Keratinocyte (primary cell): ENCODE measurements around the gene DENND1A. TPM values are rescaled to one million over a fixed set of nuclear protein-coding genes. Genes with fewer than 3 reads are reported as not detected.

ENCODE experiments used
- DNase-seq: peaks from one replicate; pipeline ENCODE4 v3.0.0-alpha.2; 2011; ENCODE audit warnings: low read depth, missing footprints, low spot score
- FAIRE-seq: peaks from 2 replicates; lab custom pipeline; 2011; peaks lifted over from hg19 to GRCh38; lab: Jason Lieb, UNC
- H2AFZ ChIP-seq: 2 replicates; pipeline ENCODE4 v1.6.0; 2012; ENCODE audit warnings: low read length, control low read depth, inconsistent platforms; ENCODE audit not compliant: control insufficient read depth
- H3K27ac ChIP-seq: 2 replicates; pipeline ENCODE4 v1.5.1; 2011; ENCODE audit warnings: low read length; ENCODE audit not compliant: control insufficient read depth, insufficient read depth
- H3K27me3 ChIP-seq: 3 replicates; pipeline ENCODE4 v1.6.0; 2011; ENCODE audit warnings: low read length; ENCODE audit not compliant: control insufficient read depth, insufficient read depth; ENCODE audit errors: extremely low read depth
- H3K36me3 ChIP-seq, 2 experiments: 2 replicates in 1 of 2; 3 replicates in 1 of 2; pipeline ENCODE4 v1.5.1; 2011; ENCODE audit warnings: low read length in 2 of 2, mild to moderate bottlenecking in 1 of 2; ENCODE audit not compliant: control insufficient read depth in 2 of 2, insufficient read depth in 2 of 2; ENCODE audit errors: extremely low read depth in 1 of 2
- H3K4me1 ChIP-seq: 3 replicates; pipeline ENCODE4 v1.5.1; 2011; ENCODE audit warnings: low read length; ENCODE audit not compliant: control insufficient read depth, insufficient read depth; ENCODE audit errors: extremely low read depth
- H3K4me2 ChIP-seq: 3 replicates; pipeline ENCODE4 v1.6.0; 2011; ENCODE audit warnings: low read depth, low read length; ENCODE audit not compliant: control insufficient read depth, insufficient read depth; ENCODE audit errors: extremely low read depth
- H3K4me3 ChIP-seq, 3 experiments: fragments of 200-600 bp in 1 of 3; sonication (generic) in 1 of 3; 2 replicates in 2 of 3; 3 replicates in 1 of 3; pipeline ENCODE4 v1.5.1; 2011 to 2016; ENCODE audit warnings: low read length in 3 of 3, mild to moderate bottlenecking in 3 of 3, control low read depth in 2 of 3, inconsistent platforms in 1 of 3, low read depth in 1 of 3, mixed read lengths in 1 of 3, mixed run types in 1 of 3, moderate library complexity in 1 of 3; ENCODE audit not compliant: control insufficient read depth in 2 of 3, insufficient read depth in 2 of 3; ENCODE audit errors: extremely low read depth in 1 of 3
- H3K79me2 ChIP-seq: 2 replicates; pipeline ENCODE4 v1.6.0; 2012; ENCODE audit warnings: low read length; ENCODE audit not compliant: control insufficient read depth, insufficient read depth
- H3K9ac ChIP-seq: 3 replicates; pipeline ENCODE4 v1.6.0; 2011; ENCODE audit warnings: low read length; ENCODE audit not compliant: control insufficient read depth, insufficient read depth; ENCODE audit errors: extremely low read depth
- H3K9me1 ChIP-seq: 3 replicates; pipeline ENCODE4 v1.6.0; 2011; ENCODE audit warnings: low read length; ENCODE audit not compliant: control insufficient read depth, insufficient read depth; ENCODE audit errors: extremely low read depth
- H3K9me3 ChIP-seq: 2 replicates; pipeline ENCODE4 v1.5.1; 2012; ENCODE audit warnings: low read depth, low read length; ENCODE audit not compliant: control insufficient read depth
- H4K20me1 ChIP-seq: 3 replicates; pipeline ENCODE4 v1.6.0; 2011; ENCODE audit warnings: low read length; ENCODE audit not compliant: control insufficient read depth, insufficient read depth; ENCODE audit errors: extremely low read depth
- CTCF ChIP-seq, 3 experiments: IDR thresholded peaks in 1 of 3; conservative IDR thresholded peaks in 1 of 3; optimal IDR thresholded peaks in 1 of 3; 2 replicates in 2 of 3; 3 replicates in 1 of 3; pipeline versions ENCODE3 to v1.5.1; 2011; ENCODE audit warnings: low read length in 3 of 3, mild to moderate bottlenecking in 3 of 3, moderate library complexity in 2 of 3, control low read depth in 1 of 3, inconsistent platforms in 1 of 3; ENCODE audit not compliant: insufficient read depth in 2 of 3; ENCODE audit errors: extremely low read depth in 1 of 3
- EZH2 ChIP-seq: IDR thresholded peaks from one replicate; pipeline ENCODE4 v1.6.1; 2012; ENCODE audit warnings: inconsistent platforms, mild to moderate bottlenecking, low read length, moderate library complexity
- dilution Hi-C: fragments of 300-500 bp; cut with MboI; formaldehyde crosslinking; loops from one replicate; pipeline ENCODE4 v1.7.0; 2020; ENCODE audit warnings: low sequenced_read_pairs; ENCODE audit not compliant: extremely low pct_ligation_motif_present
- polyA plus RNA-seq, 5 experiments: library from polyadenylated mRNA; depleted of rRNA in 3 of 5; stranded (reverse) in 3 of 5; stranded (forward) in 1 of 5; unstranded in 1 of 5; fragments of >200 nt; gene quantifications; 1 replicate in 1 of 5; 2 replicates in 3 of 5; 3 replicates in 1 of 5; pipeline versions ENCODE4 v1.2.1 to v1.2.3, GENCODE V29; 2011 to 2012; ENCODE audit warnings: missing spikeins in 2 of 5, low read depth in 1 of 5, low replicate concordance in 1 of 5

DENND1A gene
- polyA plus RNA-seq, 1 donor (not counting 4 experiments of a cell fraction or from before 2014, with no cell fraction given): 13.0 TPM

- Histone ChIP-seq H3K27ac (no peak overlapping the region), H3K9me1 (no peaks in the 10 kb centered on the region), H3K4me1 (no peaks in the 10 kb centered on the region), H4K20me1 (no peaks in the 10 kb centered on the region), H3K9ac (no peak overlapping the region), H3K4me2 (no peak overlapping the region), H3K9me3 (no peaks in the 10 kb centered on the region), H3K27me3 (no peaks in the 10 kb centered on the region), H3K79me2 (no peaks in the 10 kb centered on the region), H3K4me3 (no peak overlapping the region), H3K36me3 (no peaks in the 10 kb centered on the region), H2AFZ (no peak overlapping the region)
- TF ChIP-seq CTCF (optimal IDR thresholded peaks at IDR 0.05 in 1 of 3, IDR thresholded peaks at IDR 0.05 in 1 of 3, conservative IDR thresholded peaks at IDR 0.05 in 1 of 3; ENCODE audit: extremely low read depth in 1 of 3, insufficient read depth in 2 of 3, low read length in 3 of 3): no peak
- TF ChIP-seq EZH2: no peak
- FAIRE-seq (no peak), DNase-seq (no peak)
- dilution Hi-C loops: no loop called here
Measured at GRCh38 chr9:123522251-123522650, 407.7 kb downstream of the DENND1A start.

GRCh38 chr9:123518338-123518737 is 411.6 kb downstream of the DENND1A start:
- no peak for FAIRE-seq
- Histone ChIP-seq H3K79me2 (no peaks in the 10 kb centered on the region), H3K9me1 (no peaks in the 10 kb centered on the region), H3K4me3 (no peak overlapping the region), H3K9ac (no peak overlapping the region), H2AFZ (no peak overlapping the region), H3K4me1 (no peaks in the 10 kb centered on the region), H3K4me2 (no peak overlapping the region), H3K27ac (no peak overlapping the region), H3K36me3 (no peaks in the 10 kb centered on the region), H3K27me3 (no peaks in the 10 kb centered on the region), H3K9me3 (no peaks in the 10 kb centered on the region), H4K20me1 (no peaks in the 10 kb centered on the region)
- no peak for DNase-seq
- dilution Hi-C loops: no loop called here
- TF ChIP-seq CTCF (optimal IDR thresholded peaks at IDR 0.05 in 1 of 3, IDR thresholded peaks at IDR 0.05 in 1 of 3, conservative IDR thresholded peaks at IDR 0.05 in 1 of 3; ENCODE audit: extremely low read depth in 1 of 3, insufficient read depth in 2 of 3, low read length in 3 of 3) (no peak), EZH2 (no peak)
